Measurements from ENCODE around the gene DPEP1.

GRCh38 chr16:89581861-89582563 is 31.4 kb upstream of the DPEP1 start:
- TF ChIP-seq CTCF (IDR thresholded peaks at IDR 0.05; ENCODE audit: low read length) (no peak), EZH2 (optimal IDR thresholded peaks at IDR 0.05; ENCODE audit: low read depth, low read length) (no peak)

All from MM.1S (cell line).